GM19239 (cell line): ENCODE measurements around the gene EMP3.

Experiments
- DNase-seq: peaks from one replicate; pipeline ENCODE4 v3.0.0; 2011; ENCODE audit warnings: low spot score; ENCODE audit not compliant: insufficient read length
- FAIRE-seq: peaks from 2 replicates; lab custom pipeline; 2011; peaks lifted over from hg19 to GRCh38; lab: Jason Lieb, UNC

Gene EMP3

DNA sequence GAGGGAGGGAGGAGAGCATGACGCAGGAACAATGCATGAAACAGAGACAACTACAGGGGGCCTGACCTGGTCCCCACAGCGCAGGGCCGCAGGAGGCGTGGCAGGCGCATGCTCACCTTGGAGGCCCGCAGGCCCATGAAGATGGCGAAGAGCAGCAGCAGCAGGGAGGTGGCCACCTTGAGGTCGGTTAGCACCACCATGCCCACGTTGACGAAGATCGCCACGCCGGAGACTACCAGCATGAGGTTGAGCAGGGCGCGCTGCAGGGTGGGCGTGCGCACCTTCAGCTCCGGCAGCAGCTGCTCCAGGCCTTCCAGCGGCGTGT, 17.0 kb downstream of the EMP3 start:
- FAIRE-seq (no peak), DNase-seq (no peak)

DNA sequence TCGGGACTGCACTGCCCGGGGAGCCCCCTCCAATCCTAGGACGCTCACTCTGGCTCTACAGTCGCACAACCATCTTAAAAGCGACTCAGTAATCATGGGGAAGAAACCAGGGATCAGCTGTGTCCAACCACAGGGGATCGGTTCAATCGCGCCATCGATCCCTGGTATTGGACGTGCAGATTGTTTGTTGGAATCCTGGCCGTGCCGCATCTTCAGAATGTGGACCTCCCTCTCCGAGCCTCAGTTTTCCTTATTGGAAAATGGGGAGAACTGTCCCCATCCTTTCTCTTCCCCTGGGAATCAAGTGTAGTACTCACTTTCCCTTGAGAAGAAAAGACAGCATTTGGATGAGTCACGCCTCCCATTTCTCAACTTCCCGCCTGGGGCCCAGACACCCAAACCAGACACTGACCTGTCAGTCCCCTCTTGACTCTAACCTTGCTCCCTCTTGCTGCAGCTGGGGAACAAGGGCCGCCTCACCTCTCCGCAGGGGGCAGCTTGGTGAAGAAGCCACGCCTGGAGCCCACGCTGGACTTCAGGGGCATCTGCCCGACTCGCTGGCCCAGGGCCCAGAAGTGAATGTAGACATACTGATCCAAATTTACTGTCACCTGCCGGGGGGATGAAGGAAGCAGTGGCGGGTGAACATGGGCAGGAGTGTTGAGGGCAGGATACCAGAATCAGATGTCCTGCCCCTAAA, 17.6 kb downstream of the EMP3 start:
- no peak for FAIRE-seq

DNA sequence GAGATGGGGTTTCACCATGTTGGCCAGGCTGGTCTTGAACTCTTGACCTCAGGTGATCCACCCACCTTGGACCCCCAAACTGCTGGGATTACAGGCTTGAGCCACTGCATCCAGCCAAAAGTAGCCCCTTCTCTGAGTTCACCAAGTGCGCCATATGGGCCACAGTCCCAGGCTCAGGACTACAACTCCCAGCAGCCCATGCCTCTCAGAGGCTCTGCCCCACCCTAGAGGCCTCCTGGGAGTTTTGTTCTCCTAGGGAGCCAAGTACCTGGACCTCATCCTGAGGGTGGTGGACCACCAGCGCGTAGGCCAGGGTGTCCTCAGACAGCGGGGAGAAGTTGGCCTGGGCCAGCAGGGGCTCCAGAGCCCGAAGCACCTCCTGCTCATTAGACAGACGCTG, 19.5 kb downstream of the EMP3 start:
- FAIRE-seq (no peak), DNase-seq (no peak)

More for the DNA sequence above, 17.6 kb downstream of the EMP3 start:
- DNase-seq: no peak

GRCh38 chr19:48346191-48346590, 20.8 kb downstream of the EMP3 start:
- DNase-seq (no peak), FAIRE-seq (no peak)

- FAIRE-seq: no peak
- no peak for DNase-seq
Measured at GRCh38 chr19:48348045-48348444, 22.7 kb downstream of the EMP3 start.

DNA sequence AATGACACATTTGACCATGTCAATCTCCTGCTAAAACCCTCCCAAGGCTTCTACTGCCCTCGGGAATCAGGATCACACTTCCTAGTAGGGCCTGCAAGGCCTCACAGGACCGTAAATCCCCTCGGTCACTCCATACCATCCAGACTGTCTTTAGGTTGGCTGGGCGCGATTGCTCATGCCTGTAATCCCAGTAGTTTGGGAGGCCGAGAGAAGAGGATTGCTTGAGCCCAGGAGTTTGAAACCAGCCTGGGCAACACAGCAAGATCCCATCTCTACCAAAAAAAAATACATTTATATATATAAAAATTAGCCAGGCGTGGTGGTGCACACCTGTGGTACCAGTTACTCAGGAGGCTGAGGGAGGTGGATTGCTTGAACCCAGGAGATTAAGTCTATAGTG, 23.4 kb downstream of the EMP3 start:
- DNase-seq: no peak

GRCh38 chr19:48350856-48351255, 25.5 kb downstream of the EMP3 start:
- no peak for DNase-seq

More for the DNA sequence above, 23.4 kb downstream of the EMP3 start:
- FAIRE-seq: no peak

DNA sequence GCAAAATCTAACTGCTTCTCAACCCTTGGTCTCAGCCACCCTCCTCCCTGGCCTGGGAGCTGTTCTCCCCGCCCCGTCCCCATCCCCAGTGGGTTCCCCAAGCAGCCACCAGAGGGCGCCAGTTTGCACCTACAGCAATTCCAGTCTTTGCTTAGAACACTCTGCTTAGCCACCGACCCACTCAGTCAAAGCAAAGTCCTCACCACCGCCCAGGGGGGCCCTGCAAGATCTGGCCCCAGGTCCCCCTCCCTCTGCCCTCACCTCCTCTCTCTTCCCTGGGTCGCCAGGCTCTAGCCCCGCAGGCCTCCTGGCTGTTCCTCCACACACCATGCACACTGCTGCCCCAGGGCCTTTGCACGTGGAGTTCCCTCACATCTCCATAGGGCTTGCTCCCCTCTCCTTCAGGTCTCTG, 26.0 kb downstream of the EMP3 start:
- peak; percentile 72 for DNase-seq
- FAIRE-seq: peak; percentile 61

More at GRCh38 chr19:48350856-48351255, 25.5 kb downstream of the EMP3 start:
- no peak for FAIRE-seq

DNA sequence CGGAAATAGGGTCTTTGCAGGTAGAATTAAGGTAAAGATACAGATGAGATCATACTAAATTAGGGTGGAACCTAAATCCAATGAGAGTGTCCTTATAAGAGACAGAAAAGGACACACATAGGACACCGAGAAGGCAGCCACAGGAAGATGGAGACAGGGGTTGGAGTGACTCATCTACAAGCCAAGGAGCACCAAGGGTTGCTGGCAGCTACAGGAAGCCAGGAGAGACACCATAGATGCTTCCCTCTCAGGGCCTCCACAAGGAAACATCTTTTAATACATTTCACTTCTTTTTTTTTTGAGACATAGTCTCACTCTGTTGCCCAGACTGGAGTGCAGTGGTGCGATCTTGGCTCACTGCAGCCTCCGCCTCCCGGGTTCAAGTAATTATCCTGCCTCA, 28.3 kb downstream of the EMP3 start:
- DNase-seq (no peak), FAIRE-seq (no peak)

GRCh38 chr19:48354332-48354992, 29.1 kb downstream of the EMP3 start:
- DNase-seq (no peak), FAIRE-seq (no peak)

- FAIRE-seq (no peak), DNase-seq (no peak)
Measured at GRCh38 chr19:48355365-48355954, 30.1 kb downstream of the EMP3 start.

DNA sequence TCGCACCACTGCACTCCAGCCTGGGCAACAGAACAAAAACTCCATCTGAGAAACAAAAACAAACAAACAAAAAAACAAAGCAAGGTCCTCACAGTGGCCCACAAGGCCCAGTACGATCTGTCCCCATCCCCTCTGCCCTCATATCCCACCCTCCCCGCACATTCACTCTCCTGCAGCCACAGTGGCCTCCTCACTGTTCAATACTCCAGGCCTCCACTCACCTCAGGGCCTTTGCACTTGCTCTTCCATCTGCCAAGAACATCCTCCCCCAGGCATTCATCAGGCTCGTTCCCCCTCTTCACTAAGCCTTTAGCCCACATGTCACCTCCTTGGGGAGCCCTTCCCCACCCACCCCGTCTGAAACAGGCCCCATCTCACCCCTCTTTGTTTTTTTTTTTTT, 33.8 kb downstream of the EMP3 start:
- no peak for DNase-seq
- FAIRE-seq: no peak

DNA sequence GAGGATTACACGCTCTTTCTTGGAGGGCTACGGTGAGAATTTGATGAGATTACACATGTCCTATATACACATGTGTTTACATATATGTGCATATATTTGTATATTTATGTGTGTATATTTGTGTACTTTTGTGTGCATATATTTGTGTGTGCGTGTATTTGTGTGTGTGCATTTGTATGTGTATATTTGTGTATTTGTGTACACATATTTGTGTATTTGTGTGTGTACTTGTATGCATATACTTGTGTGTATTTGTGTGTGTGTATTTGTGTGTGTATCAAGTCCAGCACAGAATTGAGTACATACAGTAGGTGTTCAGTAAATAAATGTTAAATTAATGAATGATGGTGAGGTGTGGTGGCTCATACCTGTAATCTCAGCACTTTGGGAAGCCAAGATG, 36.6 kb downstream of the EMP3 start:
- DNase-seq (no peak), FAIRE-seq (no peak)

DNA sequence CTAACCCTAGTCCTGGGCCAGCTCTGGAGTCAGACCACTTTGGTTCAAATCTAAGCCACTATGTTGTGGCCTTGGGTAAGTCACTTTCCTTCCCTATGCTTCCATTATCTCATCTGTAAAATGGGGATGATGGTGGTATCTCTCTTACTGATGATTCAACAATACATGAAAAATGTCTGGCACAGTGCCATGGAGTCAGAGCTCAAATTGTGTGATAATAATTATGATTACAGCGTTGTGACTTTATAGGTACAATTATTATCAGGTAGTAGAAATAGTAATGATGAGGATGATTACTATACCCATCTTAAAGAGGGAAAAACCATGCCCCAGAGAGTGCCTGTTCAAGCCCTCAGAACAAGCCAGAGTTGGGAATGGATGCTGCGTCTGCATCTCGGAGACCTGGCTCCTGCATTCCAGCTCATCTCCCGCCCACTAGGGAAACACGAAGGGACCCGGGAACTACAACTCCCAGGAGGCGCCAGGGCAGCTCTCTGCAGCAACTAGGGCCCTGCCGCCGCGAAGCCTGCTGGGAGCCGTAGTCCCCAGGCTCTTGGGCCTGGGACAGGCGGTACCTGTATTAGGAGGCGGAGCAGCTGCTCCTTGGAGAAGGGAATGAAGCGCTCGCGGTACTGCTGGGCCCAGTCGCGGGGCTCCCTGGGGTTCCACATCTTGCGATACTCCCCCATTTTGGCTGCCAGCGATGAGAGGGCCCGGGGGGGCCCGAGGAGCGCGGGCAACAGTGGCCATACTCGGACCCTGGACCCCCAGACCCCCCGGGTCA, 37.6 kb downstream of the EMP3 start:
- FAIRE-seq: peak; percentile 83
- peak; percentile 80 for DNase-seq

DNA sequence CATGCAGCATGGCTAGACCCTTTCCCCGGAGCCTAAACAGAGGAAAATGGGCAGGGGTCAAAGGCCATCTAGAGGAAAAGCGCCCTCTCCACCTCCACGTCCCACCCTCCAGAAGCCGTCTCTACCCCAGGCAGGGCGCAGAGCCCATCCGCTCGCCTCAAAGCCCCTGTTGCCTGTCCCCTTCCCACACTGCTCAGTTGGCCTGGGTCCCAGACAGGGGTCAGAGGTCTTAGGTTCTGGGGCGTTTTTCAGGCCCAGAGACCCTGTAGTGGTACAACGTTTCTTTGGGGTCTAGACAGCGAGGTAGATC, 38.1 kb downstream of the EMP3 start:
- no peak for FAIRE-seq
- DNase-seq: no peak

DNA sequence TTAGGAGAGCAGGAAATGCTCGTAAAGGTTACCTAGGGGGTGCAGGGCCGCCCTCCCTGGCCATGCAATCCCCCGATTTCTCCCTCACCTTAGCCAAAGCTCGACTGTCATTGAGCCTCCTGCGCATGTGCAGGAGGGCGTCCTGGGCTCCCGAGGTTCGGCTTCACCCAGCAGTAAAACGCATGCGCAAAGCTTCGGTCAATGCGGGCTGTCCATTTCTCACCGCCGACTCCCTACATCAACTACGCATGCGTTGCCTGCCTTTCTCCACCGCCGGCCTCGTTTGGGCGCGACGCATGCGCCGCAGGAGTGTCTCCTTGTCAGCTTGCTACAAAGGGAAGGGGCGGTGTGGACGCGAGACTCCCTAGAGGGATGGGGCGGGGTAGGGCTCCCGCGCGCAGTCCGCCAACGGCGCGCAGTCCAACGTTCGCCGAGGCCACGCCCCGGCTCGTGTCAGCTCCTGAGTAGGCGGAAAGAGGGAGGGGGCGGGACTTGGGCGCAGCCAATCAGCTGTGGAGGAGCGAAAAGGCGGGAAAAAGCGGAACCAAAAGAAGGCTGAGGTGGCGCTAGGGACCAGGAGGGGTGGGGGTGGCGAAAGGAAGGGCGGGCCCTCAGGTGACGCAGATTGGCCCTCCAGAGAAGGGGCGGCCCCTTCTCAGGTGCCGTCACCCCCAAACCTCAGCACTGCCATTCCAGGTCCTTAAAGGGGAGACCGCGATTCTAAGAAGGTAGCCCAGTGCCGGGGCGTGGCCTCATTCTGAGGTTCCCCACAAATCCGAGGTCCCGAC, 38.7 kb downstream of the EMP3 start, which contains the start of the genes SYNGR4 and TMEM143:
Gene SYNGR4, plus strand, starts transcription at position 558 of the 788 bp plus-strand sequence. CDS start 1,476 bp downstream, outside the sequence.
Gene TMEM143, minus strand, starts transcription at position 131 of the 788 bp plus-strand sequence. Its CDS starts 20 bp downstream, at position 111.
- FAIRE-seq (peak; percentile 100), DNase-seq (peak; percentile 92)

GRCh38 chr19:48364598-48365348, 39.4 kb downstream of the EMP3 start:
- DNase-seq (no peak), FAIRE-seq (no peak)

- no peak for FAIRE-seq
- no peak for DNase-seq
Measured at GRCh38 chr19:48365602-48366001, 40.2 kb downstream of the EMP3 start.

DNA sequence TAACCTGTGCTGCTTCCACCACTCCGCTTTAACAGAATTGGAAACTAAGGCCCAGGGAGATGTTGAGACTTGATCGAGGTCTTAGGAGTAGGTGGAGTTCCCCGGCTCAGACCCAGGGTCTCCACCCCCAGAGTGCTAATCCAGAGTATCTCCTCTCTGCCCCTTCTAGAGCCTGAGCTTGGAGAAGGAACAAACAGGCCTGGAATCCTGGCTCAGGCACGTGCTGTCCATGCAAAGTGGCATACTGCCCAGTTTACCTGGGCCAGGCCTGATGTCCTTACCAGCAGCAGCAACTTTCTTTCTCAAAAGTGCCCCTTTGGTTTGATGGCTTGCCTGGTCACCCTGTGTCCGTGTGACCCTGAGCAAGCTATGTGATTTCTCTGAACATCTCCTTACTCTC, 42.5 kb downstream of the EMP3 start:
- FAIRE-seq (no peak), DNase-seq (no peak)
